NCI-H187 treated with DMSO at 0.1 percent for 48 hours (cell line): Measurements from ENCODE around the gene ZNF74.

Experiments used
- DNase-seq: peaks from one replicate; lab custom pipeline; 2025; lab: John Stamatoyannopoulos, UW

The ZNF74 gene

DNA sequence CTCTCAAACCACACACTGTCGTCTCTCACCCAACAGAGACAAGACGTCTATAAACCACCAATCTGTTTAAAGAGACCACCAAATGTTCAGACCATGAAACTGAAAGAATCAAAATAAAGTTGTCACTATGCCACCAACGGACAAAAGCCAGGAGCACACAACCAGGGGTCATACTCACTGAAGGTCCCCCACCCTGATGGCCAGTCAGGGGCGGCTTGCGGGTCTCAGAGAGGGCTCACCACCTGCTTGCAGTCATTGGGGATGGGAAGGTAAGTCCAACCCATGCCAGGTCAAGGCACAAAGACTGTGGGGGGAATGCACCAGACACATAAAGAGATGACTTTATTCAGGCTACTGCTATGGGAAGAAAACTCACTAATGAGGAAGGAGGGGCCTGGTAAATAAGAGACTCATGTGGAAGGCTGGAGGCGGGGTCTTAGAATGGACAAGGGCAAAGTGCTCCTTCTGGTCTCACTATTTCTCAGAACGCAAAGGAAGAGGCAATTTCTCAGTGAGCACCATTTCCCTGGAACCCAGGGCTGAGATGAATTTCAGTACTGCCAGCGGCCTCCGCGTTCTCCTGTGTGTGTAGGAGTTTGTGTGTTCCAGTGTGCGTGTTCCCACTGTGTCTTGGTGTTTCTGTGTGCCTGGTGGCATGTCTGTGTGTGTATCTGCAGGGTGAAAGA, 26.3 kb downstream of the ZNF74 start:
- no peak for DNase-seq

DNA sequence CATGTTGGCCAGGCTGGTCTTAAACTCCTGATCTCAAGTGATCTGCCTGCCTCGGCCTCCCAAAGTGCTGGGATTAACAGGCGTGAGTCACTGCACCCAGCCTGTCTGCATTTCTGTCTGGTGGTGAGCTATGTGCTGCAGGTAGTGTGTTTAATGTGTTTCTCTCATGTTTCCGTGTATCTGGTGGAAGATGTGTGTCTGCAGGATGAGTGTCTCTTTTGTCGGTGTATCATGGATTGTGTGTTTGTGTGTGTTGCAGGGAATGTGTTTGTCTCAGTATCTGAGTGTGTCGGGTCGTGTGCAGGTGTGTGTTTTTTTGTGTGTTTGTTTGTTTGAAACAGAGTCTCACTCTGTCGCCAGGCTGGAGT, 27.5 kb downstream of the ZNF74 start:
- DNase-seq: no peak

DNA sequence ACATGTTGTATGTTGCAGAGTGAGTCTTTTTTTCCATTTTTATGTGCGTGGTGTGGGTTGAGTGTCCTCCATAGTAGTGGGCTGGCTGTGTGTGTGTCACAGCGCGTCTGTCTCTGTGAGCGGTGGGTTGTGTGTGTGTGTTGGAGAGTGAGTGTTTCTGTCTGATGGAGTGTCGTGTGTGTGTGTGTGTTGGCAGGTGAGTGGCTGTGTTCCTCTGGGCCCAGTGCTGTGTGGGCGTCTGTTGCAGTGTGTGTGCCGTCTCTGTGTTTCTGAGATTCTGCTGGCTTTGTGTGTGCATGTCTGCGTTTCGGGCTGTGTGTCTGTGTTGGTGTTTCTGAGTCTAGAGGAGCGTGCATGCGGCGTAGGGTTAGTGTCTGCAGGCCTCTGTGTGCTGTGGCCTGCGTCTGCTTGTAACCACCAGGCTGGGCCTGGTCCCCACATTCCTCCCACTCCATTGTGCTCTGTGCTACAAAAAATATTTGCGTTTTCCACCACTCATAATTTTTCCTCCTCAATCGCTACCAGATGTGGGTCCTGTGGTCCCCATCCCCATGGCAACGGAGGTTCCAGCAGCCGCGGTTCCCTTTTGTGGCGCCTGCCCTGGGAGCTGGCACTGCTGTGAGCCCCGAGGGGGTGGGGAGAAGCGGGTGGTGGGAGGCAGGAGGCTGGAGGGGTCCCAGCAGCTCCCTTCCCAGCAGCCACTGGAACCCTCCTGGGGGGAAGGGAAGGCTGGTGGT, 28.5 kb downstream of the ZNF74 start:
- DNase-seq: no peak

DNA sequence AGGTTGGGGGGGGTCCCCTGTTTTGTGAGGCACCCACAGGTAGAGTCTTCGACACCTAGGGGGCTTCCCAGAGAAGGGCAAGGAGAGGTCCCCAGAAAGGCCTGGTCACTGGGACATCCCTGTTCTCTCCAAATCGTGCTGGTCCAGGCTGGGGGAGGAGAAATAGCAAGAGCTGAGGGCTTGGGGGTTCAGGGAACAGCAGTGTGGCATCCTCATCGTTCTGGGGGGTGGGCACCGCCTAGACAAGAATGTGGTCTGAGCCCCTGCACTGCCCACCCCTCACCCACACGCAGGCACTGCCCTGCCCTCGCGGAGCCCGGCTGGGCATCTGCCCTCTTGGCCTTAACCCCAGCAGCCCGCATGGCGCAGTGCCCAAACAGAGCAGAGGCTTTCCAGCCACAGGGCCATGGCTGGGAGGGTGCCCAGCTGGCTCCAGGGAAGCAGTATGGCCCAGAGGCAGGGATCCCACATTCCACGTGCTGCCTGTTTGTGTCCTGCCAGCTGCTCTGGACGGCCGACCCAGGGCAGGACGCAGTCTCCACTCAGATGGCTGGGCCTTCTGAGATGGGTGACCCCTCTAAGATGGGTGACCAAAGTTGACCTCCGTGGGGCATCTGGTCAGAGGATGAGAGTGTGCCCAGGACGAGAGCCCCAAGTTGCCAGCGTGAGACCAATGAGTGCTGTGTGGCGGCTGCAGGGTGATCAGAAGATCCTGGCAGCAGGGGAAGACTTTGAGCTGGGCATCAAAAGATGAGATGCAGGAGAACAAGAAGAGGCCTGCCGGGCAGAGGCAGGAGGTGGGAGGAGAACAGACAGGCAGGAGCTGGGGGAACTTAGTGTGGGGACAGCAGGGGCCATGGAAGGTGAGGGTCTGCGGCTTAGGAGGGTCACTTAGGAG, 29.3 kb downstream of the ZNF74 start:
- no peak for DNase-seq

DNA sequence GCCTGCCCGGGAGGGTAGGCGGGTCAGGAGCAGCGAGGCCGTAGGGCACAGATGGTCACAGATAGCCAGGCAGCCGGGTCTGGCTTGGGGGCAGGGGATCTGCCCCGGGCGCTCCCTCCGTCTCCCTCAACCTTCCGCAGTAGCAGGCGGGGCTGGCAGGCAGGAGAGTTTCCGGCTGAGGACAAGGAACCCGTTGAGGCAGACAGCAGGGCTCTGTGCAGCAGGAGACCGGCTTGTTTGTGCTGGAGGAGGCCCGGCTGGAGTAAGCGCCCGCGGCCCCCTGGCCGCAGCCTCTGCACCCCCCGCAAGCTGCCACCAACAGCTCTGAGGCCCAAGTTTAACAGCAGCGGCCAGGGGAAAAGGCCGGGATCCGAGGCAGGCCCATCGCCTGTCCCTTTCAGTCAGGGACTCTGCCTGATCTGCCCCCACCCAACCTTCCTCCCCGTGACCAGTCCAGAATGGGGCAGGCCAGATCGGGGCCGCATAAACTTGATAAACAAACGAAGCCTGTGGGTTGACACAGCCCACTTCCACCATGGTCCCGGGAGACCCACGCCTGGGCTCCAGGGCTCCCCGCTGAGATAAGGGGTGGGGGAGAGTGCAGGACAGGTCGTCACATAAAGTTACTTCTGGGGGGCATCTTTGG, 30.1 kb downstream of the ZNF74 start:
- DNase-seq: no peak

DNA sequence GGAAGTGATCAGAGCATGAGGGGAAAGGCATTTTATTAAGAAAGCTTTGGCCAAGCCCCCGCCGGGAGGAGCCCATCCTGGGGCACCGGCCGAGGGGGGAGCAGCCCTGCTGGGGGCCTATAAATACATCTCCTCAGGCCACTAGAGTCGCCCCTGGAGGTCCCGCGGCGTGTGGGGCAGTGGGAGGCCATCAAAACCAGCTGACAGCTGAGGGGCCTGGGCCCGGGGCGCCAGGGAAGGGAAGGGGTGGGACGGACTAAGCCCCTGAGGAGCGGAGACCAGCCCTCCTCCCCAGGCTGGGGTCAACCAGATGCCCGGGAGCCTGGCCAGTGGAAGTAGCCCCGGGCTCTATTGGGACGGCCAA, 30.6 kb downstream of the ZNF74 start:
- no peak for DNase-seq

DNA sequence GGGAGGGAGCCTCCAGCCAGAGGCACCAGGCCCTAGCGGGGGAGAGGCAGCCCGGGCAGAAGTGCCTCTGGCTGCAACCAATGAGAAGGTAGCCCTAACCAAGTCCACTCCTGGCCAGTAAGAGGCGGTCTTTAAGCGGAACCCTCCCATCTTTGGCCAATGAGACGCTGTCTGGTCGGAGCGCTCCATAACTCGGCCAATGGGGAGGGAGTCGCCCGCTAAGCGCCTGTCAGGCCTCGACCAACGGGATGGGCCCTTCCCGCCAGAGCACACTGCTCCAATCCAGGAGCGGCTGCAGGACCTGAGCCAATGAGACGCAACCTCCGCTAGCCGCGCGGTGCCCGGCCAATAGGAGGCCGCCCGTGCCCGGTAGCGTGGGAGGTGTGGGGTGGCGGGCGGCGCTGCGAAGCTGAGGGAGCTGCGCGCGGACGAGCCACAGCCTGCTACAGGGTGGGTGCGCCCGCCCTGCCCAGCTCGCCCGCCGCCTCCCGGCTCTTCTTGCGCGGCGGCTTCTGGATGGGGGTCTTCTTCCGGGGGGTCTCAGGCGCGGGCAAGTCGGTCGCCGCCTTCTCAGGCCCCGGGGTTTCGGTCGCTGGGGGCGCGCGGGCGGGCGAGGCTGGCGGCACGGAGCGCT, 31.1 kb downstream of the ZNF74 start:
- no peak for DNase-seq

DNA sequence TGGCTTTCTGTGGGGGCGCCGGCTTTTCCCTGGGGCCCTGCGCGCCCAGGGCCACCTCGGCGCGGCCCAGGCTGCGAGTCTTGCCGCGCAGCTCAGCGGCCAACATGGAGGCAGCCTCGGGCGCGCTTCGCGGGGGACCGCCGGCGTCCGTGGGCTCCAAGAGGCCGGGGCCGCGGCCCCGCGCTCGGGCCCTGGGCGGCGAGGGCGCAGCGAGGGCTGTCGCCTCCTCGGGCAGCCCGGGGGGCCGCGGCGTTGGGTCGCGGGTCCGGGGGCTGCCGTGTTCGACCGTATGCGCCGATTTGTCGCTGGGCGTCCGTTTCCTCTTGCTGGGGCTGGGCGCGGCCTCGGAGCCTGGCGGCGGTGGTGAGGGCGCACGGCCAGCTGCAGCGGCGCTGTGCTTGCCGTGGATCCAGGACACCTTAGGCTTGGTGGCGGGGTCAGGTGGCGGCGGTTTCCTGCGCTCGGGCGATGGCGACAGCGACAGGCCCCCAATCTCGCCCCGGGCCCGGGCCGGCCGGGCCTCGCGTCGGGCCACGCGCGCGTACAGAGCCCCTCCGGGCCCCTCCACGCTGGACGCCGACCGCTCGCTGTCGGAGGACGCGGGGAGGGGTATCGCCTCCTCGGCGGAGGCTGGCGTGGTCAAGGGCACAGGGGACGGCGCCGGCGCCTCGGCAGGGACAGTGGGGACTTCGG, 31.8 kb downstream of the ZNF74 start:
- no peak for DNase-seq

DNA sequence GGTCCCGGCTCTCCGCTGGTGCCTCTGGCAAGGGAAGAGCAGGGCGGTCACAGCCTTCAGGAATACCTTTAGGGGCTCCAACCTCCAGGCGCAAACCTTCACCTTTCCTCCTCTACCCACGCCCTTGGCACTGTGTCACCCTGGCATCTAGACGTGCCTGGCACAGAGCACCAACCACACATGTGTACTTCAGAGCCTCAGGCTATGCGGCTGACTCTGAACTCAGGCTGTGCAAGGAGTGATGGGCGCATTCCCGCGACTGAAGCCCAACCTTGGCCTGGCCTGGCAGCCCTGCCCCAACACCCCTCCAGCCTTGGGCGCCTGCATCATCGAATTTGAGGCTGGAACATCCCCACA, 32.3 kb downstream of the ZNF74 start:
- no peak for DNase-seq

DNA sequence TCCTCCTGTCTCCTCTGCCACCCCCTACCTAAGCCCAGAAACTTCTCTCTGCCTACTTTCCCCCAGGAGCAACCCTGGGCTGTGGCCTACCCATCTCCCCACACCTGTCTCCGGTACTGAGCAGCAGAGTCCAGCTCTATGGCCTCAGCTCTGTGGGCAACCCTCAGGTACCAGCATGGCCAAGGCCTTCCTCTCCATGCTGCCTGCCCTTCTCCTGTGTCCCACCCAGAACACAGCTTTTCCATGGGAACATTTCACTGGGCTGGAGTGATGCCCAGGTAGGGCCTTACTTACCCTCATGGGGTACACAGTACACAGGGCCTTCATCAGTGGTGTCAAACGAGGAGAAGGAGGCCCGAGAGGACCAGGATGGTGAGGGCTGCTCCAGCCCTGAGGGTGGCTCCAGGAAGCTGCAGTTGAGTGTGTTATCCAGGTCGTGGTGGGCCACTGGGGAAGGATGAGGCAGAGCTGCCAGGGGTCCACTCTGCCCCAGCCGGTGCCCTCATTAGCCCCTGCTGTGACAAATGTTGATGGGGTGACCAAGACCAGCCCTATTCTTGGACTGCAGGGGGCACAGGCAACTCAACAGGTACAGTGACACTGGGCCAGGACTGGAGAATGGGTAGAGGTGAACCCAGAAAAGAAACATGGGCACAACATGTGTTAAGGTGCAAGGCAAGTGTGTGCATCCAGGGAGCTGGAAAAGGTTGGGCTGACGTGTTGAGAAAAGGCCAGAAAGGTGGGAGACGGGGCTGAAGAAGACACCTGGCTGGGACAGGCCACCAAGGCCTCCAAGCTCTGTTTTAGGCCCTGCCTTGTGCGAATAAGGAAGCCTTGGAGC, 33.4 kb downstream of the ZNF74 start:
- no peak for DNase-seq

DNA sequence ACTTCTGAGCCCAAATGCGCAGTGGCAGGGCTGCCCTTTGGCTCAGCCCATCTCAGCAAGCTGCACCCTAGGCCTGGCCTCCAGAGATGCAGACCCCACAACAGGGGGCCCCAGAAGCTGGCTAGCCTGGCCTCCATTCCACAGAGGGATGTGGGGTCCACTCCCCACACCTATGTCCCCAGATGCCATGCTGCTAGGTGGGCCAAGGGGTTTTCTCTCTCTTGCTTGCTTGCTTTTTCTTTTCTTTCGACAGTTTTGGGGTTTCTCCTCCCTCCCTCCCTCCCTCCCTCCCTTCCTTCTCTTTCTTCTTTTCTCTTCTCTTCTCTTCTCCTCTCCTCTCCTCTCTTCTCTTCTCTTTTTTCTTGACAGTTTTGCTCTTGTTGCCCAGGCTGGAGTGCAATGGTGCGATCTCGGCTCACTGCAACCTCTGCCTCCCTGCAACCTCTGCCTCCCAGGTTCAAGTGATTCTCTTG, 34.0 kb downstream of the ZNF74 start:
- DNase-seq: no peak

DNA sequence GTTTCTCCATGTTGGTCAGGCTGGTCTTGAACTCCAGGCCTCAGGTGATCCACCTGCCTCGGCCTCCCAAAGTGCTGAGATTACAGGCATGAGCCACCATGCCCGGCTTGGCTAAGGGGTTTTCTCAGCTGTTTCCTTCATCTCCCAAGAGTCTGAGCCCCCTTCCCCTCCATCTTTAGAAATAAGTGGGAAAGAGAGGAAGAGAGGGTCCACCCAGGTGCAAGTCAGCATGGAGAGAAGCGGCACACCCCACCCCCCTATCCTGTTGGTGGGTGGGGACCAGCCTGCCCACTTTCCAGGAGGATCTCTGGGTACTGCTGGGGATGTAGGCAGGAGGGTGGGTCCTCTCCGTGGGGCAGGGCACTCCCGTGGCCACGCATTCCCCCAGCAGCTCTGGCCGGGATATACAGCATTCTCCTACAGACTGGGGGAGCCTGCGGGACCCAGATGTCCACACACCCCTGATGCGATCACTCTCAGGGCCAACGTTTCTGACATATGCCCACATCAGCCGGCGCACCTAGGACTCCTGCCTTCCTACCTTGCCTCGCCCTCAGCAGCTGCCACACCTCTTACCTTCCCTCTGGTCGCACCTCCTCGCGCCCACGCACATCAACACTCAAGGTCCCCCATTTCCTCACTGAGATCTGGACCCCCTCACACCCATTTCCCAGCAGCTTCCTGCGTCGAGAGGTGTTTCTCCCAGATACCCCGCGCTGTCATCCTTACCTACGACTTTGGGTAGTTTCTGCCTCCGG, 34.7 kb downstream of the ZNF74 start:
- DNase-seq: no peak

DNA sequence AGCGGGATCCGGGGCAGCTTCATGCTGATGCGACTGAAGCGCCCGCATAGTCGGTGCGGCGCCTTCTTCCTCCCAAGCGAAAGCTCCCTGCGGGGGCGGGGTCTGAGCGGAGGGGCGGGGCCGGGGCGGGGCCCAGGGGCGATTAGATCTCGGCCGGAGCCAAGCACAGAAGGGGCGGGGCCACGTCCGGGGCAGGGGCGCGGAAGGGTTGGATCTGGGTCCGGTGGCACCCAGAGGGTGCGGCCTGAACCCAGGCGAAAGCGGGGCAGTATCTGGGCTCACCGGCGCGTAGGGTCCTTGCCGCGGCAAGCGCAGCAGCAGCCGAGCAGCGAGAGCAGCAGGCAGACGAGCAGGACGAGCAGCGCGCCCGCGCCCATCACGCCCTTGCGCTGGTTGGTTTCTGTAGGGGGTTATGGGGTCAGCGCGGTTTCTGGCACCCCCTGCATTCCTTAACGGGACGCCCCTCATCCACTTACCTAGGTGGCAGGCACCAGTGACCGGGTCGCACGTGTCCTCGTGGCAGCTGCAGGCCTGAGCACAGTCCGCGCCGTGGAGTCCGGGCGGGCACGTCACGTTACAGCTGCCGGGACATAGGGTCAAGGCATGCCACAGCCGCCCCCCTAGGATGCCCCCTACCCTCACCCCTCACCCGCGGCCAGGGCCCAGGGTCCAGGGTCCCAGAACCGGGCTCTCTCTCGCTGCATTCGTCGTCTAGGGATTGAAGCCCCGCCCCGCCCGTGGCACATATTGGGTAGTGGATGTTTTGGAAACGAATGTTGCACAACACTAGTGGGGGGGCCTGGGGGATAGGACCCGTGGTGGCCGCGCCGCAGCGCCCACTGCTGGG, 35.5 kb downstream of the ZNF74 start:
- no peak for DNase-seq

DNA sequence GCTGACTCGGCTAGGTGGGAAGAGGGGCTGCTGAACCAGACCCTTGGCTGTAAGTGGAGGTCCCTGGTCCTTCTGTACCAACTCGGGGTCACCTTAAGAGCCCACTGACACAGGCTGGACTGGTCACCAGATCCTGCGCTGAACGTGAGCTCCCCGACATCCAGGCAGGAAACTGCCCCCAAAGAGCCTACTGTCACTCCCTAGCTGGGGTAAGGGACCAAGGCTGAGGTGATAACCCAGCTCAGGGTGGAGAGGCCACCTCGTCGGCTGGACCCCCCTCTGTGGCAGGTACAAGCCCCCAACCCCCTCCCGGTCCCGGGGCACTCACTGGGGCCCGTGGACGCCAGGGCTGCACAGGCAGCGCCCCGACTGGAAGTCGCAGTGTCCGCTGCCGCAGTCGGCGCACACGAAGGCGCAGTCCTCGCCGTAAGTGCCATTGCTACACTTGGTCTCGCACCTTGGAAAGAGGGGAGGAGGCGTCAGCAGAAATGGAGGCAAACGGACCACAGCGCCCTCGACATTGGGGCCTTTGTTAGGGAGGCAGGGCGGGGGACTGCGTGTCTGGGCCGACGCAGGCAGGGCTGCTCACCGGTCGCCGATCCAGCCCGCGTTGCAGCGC, 36.3 kb downstream of the ZNF74 start:
- DNase-seq: no peak

DNA sequence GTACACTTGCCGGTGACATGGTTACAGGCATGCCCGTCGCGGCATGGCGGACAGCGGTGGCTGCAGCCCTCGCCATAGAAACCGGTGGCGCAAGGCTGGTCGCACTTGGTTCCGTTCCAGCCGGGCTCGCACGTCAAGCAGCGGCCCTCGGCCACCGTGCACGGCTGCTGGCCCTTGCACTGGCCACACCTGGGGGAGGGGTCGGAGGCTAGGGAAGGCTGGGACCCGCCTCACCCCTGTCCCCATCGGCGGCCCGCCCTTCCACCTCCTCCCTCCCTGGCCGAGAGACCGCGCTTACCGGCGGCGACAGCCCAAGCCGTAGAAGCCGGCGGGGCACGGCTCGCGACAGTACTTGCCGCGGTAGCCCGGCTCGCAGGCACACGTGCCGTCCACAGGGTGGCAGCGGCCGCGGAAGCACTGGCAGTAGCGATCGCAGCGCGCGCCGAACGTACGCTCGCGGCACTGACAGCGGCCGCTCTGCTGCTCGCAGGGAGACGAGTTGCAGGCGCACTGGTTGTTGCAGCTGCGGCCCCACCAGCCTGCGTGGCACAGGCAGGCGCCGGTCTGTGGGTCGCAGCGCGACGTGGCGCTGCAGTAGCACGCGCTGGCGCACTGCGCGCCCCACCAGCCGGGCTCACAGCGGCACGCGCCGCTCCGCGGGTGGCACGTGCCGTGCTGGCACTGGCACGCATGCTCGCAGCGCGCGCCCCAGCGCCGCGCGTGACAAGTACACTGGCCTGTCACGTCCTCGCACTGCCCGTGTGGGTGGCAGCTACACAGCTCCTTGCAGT, 37.0 kb downstream of the ZNF74 start:
- no peak for DNase-seq

DNA sequence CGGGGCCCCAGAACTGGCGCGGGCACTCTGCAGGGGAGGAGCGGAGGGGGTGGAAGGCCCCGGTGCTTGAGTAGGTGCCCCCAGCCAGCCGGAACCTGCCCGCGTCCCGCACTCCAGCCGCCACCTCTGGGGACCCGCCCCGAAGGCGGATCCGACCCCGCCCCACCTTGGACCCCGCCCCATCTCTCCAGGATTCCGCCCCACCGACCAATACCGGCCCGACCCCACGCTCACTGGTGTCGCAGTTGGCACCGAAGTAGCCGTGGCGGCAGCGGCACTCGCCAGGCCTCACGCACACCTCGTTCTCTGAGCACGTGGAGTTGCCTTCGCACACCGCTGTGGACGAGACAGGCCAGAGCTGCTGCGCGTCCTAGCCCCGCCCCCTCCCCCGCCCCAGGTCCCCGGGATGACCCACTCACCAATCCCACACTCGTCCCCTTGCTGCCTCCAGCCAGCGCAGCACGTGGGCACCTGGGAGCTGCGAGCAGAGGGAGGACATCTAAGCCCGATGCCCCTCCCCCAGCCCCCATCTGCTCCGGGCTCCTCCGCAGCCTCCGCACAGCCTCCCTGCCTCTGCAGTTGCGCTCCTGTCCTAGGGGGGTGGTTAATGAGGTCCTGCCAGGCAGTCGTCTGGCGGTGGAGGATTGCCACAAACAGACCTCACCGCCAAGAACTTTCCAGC, 37.7 kb downstream of the ZNF74 start:
- no peak for DNase-seq

DNA sequence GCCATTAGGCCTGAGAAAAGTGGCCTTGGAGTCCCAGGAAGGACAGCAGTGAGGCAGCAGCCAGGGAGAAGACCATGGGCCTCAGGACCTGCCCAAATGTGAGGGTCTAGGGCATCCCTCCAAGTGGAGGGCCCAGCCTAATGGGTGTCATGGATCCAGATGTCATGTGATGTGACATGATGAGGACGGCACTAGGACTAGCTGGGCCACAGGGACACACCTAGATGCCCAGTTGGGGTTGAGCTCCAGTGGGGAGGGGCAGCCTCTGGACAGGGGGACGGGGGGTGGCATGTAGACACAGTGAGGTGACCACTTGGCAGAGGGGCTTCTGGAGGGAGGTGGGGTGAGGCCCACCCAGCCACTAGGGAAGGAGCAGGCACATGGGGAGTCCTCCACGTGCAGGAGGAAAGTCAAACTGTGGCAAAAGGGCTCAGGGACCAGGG, 38.3 kb downstream of the ZNF74 start:
- DNase-seq: no peak
